ENCODE measurements around the gene XYLT1.

DNA sequence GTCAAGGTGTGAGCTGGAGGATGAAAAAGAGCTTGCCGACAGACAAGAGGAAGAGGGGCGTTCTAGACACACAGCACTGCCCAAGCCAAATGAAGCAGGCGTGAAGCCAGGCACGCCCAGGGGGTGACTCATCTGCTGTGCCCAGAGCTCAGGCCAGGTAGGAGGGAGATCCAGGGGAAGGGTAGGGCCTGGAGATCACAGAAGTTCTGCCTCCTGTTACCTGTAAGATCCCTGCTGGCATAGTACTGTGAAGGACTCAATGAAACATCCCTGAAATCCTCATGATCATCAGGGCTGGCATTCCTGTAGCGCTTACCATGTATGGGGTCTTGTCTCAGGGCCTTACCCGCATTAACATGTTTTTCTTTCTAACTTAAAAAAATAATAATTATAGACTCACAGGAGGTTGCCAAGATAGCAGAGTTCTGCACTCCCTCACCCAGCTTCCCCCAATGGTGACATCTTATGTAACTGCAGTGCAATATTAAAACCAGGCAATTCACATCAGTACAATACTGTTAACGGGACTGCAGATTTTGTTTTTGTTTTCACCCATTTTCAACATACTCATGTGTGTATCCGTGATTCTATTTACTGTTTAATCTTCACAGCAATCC is 158.6 kb downstream of the XYLT1 start:
- TF ChIP-seq, protein P1, sequence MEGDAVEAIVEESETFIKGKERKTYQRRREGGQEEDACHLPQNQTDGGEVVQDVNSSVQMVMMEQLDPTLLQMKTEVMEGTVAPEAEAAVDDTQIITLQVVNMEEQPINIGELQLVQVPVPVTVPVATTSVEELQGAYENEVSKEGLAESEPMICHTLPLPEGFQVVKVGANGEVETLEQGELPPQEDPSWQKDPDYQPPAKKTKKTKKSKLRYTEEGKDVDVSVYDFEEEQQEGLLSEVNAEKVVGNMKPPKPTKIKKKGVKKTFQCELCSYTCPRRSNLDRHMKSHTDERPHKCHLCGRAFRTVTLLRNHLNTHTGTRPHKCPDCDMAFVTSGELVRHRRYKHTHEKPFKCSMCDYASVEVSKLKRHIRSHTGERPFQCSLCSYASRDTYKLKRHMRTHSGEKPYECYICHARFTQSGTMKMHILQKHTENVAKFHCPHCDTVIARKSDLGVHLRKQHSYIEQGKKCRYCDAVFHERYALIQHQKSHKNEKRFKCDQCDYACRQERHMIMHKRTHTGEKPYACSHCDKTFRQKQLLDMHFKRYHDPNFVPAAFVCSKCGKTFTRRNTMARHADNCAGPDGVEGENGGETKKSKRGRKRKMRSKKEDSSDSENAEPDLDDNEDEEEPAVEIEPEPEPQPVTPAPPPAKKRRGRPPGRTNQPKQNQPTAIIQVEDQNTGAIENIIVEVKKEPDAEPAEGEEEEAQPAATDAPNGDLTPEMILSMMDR (conservative IDR thresholded peaks at IDR 0.05; ENCODE audit: low read depth, low read length), result no peak
- no peak for TF ChIP-seq SMC3 (IDR thresholded peaks at IDR 0.05; ENCODE audit: low read depth, low read length)
- TF ChIP-seq RFX5 (IDR thresholded peaks at IDR 0.05; ENCODE audit: low read depth, low read length), result no peak
- TF ChIP-seq POLR2A (IDR thresholded peaks at IDR 0.05; ENCODE audit: low read depth, low read length), result no peak
- no peak for TF ChIP-seq RCOR1 (IDR thresholded peaks at IDR 0.05; ENCODE audit: insufficient replicate concordance, low read length)
- TF ChIP-seq, protein P2, sequence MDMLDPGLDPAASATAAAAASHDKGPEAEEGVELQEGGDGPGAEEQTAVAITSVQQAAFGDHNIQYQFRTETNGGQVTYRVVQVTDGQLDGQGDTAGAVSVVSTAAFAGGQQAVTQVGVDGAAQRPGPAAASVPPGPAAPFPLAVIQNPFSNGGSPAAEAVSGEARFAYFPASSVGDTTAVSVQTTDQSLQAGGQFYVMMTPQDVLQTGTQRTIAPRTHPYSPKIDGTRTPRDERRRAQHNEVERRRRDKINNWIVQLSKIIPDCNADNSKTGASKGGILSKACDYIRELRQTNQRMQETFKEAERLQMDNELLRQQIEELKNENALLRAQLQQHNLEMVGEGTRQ (IDR thresholded peaks at IDR 0.05; ENCODE audit: low read depth, low read length), result no peak
- no peak for TF ChIP-seq RAD21 (IDR thresholded peaks at IDR 0.05; ENCODE audit: low read length)
- no peak for TF ChIP-seq MXI1 (IDR thresholded peaks at IDR 0.05; ENCODE audit: borderline replicate concordance, low read depth, low read length)
- TF ChIP-seq CEBPB (IDR thresholded peaks at IDR 0.05; ENCODE audit: low read depth, low read length), result no peak
- TF ChIP-seq MAFK (IDR thresholded peaks at IDR 0.05; ENCODE audit: low read depth, low read length), result no peak
- no peak for TF ChIP-seq FOS (IDR thresholded peaks at IDR 0.05; ENCODE audit: low read depth, low read length)
